GM12878 (cell line): ENCODE measurements around the gene NAV2. TPM values are rescaled to one million over a fixed set of nuclear protein-coding genes. Genes with fewer than 3 reads are reported as not detected.

Source experiments
- ATAC-seq: fragments of 200-7000 bp; cut with Tn5 transposase; 3 replicates; pipeline ENCODE4 v1.9.1; 2020; ENCODE audit warnings: mild to moderate bottlenecking, moderate library complexity
- BruUV-seq: library from RNA; stranded (reverse); fragments of 400-500 nt; replicated peaks from 2 replicates; lab custom pipeline; 2021; lab: Mats Ljungman, UMichigan
- CTCF ChIA-PET: fragments of 300-600 bp; sonication (Branson Sonifier 250); formaldehyde crosslinking; extraction: SDS; loops from one replicate; lab custom pipeline; 2021; ENCODE audit warnings: inconsistent platforms; lab: Yijun Ruan, JAX
- POLR2A ChIA-PET: fragments of 350-600 bp; formaldehyde crosslinking; extraction: SDS; loops from one replicate; lab custom pipeline; 2021; ENCODE audit warnings: inconsistent platforms; lab: Charles Lee
- RAD21 ChIA-PET: fragments of 300-600 bp; sonication (Branson Sonifier 250); formaldehyde crosslinking; loops from one replicate; lab custom pipeline; 2023; ENCODE audit warnings: antibody characterized with exemption; ENCODE audit not compliant: unreplicated experiment; lab: Charles Lee
- SMC1A ChIA-PET: fragments of 300-600 bp; sonication (Branson Sonifier 250); formaldehyde crosslinking; loops from one replicate; lab custom pipeline; 2023; ENCODE audit not compliant: unreplicated experiment, uncharacterized antibody; lab: Charles Lee
- DNase-seq: peaks from one replicate; pipeline ENCODE4 v3.0.0-alpha.2; 2011; ENCODE audit warnings: low read depth, low spot score
- FAIRE-seq: peaks from 3 replicates; lab custom pipeline; 2011; peaks lifted over from hg19 to GRCh38; lab: Jason Lieb, UNC
- H2AFZ ChIP-seq: 2 replicates; pipeline ENCODE4 v1.6.0; 2011; ENCODE audit warnings: low read depth, low read length, control low read depth; ENCODE audit not compliant: control insufficient read depth
- H3K27ac ChIP-seq: 2 replicates; pipeline ENCODE4 v1.5.1; 2011; ENCODE audit warnings: control low read depth; ENCODE audit not compliant: control insufficient read depth, insufficient read depth
- H3K27me3 ChIP-seq, 2 experiments: replicated peaks in 1 of 2; 2 replicates each; pipeline versions ENCODE4 v1.6.0 to v1.6.1; 2011; ENCODE audit warnings: low read length in 1 of 2; ENCODE audit not compliant: control insufficient read depth in 2 of 2, insufficient read depth in 2 of 2
- H3K36me3 ChIP-seq, 2 experiments: 2 replicates each; pipeline ENCODE4 v1.5.1; 2011; ENCODE audit warnings: low read length in 1 of 2; ENCODE audit not compliant: control insufficient read depth in 2 of 2, insufficient read depth in 2 of 2
- H3K4me1 ChIP-seq: 2 replicates; pipeline ENCODE4 v1.6.1; 2011; ENCODE audit warnings: mild to moderate bottlenecking, low read length, moderate library complexity, mixed read lengths; ENCODE audit not compliant: control insufficient read depth, insufficient read depth
- H3K4me2 ChIP-seq: 2 replicates; pipeline ENCODE4 v1.6.0; 2011; ENCODE audit warnings: control low read depth; ENCODE audit not compliant: control insufficient read depth, insufficient read depth
- H3K4me3 ChIP-seq: fragments of 200-600 bp; sonication (generic); 2 replicates; pipeline ENCODE4 v1.5.1; 2016
- H3K79me2 ChIP-seq: 2 replicates; pipeline ENCODE4 v1.6.0; 2011; ENCODE audit warnings: low read length; ENCODE audit not compliant: control insufficient read depth, insufficient read depth
- H3K9ac ChIP-seq: 2 replicates; pipeline ENCODE4 v1.8.0; 2011; ENCODE audit warnings: low read length, control low read depth, mixed read lengths; ENCODE audit not compliant: control insufficient read depth, insufficient read depth
- H3K9me3 ChIP-seq: replicated peaks from 3 replicates; pipeline ENCODE4 v1.5.1; 2011; ENCODE audit warnings: mild to moderate bottlenecking, low read length; ENCODE audit not compliant: control insufficient read depth, insufficient read depth
- H4K20me1 ChIP-seq: 2 replicates; pipeline ENCODE4 v1.6.0; 2011; ENCODE audit not compliant: control insufficient read depth, insufficient read depth
- CBFB ChIP-seq: IDR thresholded peaks from 2 replicates; pipeline ENCODE4 v1.6.1; 2016; ENCODE audit warnings: antibody characterized with exemption, low read depth
- CEBPZ ChIP-seq: fragments of 150-350 bp; IDR thresholded peaks from 2 replicates; pipeline ENCODE4 v1.6.1; 2016; ENCODE audit warnings: low read depth, low read length
- CREM ChIP-seq: IDR thresholded peaks from 2 replicates; pipeline ENCODE4 v1.6.1; 2014; ENCODE audit warnings: antibody characterized with exemption, low read depth
- EGR1 ChIP-seq, 2 experiments: IDR thresholded peaks; 1 replicate in 1 of 2; 2 replicates in 1 of 2; pipeline ENCODE4 v1.6.1; 2011 to 2012; ENCODE audit warnings: low read depth in 2 of 2, low read length in 2 of 2, borderline replicate concordance in 1 of 2, mild to moderate bottlenecking in 1 of 2, moderate library complexity in 1 of 2
- HDAC2 ChIP-seq: fragments of 200-600 bp; sonication (generic); IDR thresholded peaks from 2 replicates; pipeline ENCODE4 v1.6.1; 2017
- IRF5 ChIP-seq: fragments of 450-650 bp; IDR thresholded peaks from 2 replicates; pipeline ENCODE4 v1.6.1; 2017; ENCODE audit warnings: borderline replicate concordance
- KLF5 ChIP-seq: fragments of 450-650 bp; IDR thresholded peaks from 2 replicates; pipeline ENCODE4 v1.6.1; 2014; ENCODE audit warnings: mild to moderate bottlenecking; ENCODE audit not compliant: partially characterized antibody
- NBN ChIP-seq: fragments of 450-650 bp; IDR thresholded peaks from 2 replicates; pipeline ENCODE4 v1.6.1; 2016
- NFIC ChIP-seq: IDR thresholded peaks from 2 replicates; pipeline ENCODE4 v1.6.1; 2012; ENCODE audit warnings: low read depth, mild to moderate bottlenecking, inconsistent platforms, low read length, moderate library complexity
- NFYA ChIP-seq: IDR thresholded peaks from 2 replicates; pipeline ENCODE4 v1.6.1; 2011; ENCODE audit warnings: low read depth, mild to moderate bottlenecking, low read length, improper control_type of control experiment, borderline replicate concordance
- SPI1 ChIP-seq: IDR thresholded peaks from 2 replicates; pipeline ENCODE4 v1.6.1; 2011; ENCODE audit warnings: low read depth, mild to moderate bottlenecking, low read length, moderate library complexity, borderline replicate concordance; ENCODE audit not compliant: insufficient read depth
- TBL1XR1 ChIP-seq: IDR thresholded peaks from 2 replicates; pipeline ENCODE4 v1.6.1; 2012; ENCODE audit warnings: low read depth, low read length, improper control_type of control experiment
- YY1 ChIP-seq: IDR thresholded peaks from 2 replicates; pipeline ENCODE4 v1.6.1; 2011; ENCODE audit warnings: low read depth, mild to moderate bottlenecking, low read length
- ZNF24 ChIP-seq: fragments of 450-650 bp; IDR thresholded peaks from 2 replicates; pipeline ENCODE4 v1.6.1; 2017; ENCODE audit warnings: antibody characterized with exemption, mild to moderate bottlenecking
- ZNF274 ChIP-seq: IDR thresholded peaks from one replicate; pipeline ENCODE4 v1.8.0; 2011; ENCODE audit not compliant: insufficient read length, insufficient read depth
- WGBS: methylation state at CpG from one replicate; pipeline ENCODE4 v1.1.6; 2016; ENCODE audit warnings: low lambda C conversion rate; ENCODE audit not compliant: insufficient replicate concordance, insufficient coverage; ENCODE audit errors: missing lambda C conversion rate; 5-methylcytosine and 5-hydroxymethylcytosine counted together
- in situ Hi-C: fragments of 300-500 bp; cut with MboI; formaldehyde crosslinking; loops from 9 replicates; pipeline ENCODE4 v1.14.3; 2018; ENCODE audit warnings: mixed read lengths
- intact Hi-C: fragments of 100-400 bp; cut with micrococcal nuclease; formaldehyde crosslinking; loops from one replicate; pipeline ENCODE4 v1.14.2; 2022; ENCODE audit not compliant: unreplicated experiment
- polyA plus RNA-seq, 11 experiments: library from polyadenylated mRNA; depleted of rRNA in 4 of 11; unstranded in 6 of 11; stranded (reverse) in 5 of 11; fragments of >200 nt; fragmentation: Nextera tagmentation in 4 of 11; fragmentation: Illumina TruSeq in 1 of 11; extraction: Ambion mirVana in 4 of 11; extraction: Trizol in 1 of 11; gene quantifications; 1 replicate in 1 of 11; 2 replicates in 10 of 11; pipeline versions ENCODE4 v1.2.1 to v1.2.3, GENCODE V29; 2011 to 2016; ENCODE audit warnings: inconsistent platforms in 2 of 11, missing spikeins in 2 of 11, low read depth in 1 of 11
- total RNA-seq, 4 experiments: library from RNA; depleted of rRNA in 3 of 4; stranded (reverse); fragments of >200 nt in 3 of 4; fragmentation: Illumina TruSeq in 1 of 4; extraction: Trizol in 1 of 4; gene quantifications; 2 replicates each; pipeline versions ENCODE4 v1.2.1 to v1.2.3, GENCODE V29; 2013 to 2021
- TF ChIP-seq, protein P1 (sequence below): IDR thresholded peaks from 2 replicates; pipeline ENCODE4 v1.6.1; 2012; ENCODE audit warnings: low read depth, low read length, improper control_type of control experiment
- TF ChIP-seq, protein P2 (sequence below): fragments of 450-650 bp; IDR thresholded peaks from 2 replicates; pipeline ENCODE4 v1.6.1; 2016; ENCODE audit warnings: mild to moderate bottlenecking

NAV2 gene
- total and polyA plus RNA-seq, 10 of the 15 experiments (the other 5 are each of a cell fraction or from before 2014, with no cell fraction given): 0.35 to 6.1 (median 1.1) TPM

- in situ Hi-C loops (no loop called here), intact Hi-C loops (no loop called here)
- H2AFZ ChIP-seq: no peak overlapping the region
- no peak overlapping the region for H3K9ac ChIP-seq
- RAD21 ChIA-PET: interaction anchor here (1.1 kb wide), 1 partner anchor 87 kb away, joined by 3 read pairs; no protein-coding TSS in a partner anchor
- no peaks in the 10 kb centered on the region for H3K9me3 ChIP-seq
- WGBS: 43% methylated on average over 5 of the region's 6 CpGs
- H3K36me3 ChIP-seq: no peaks in the 10 kb centered on the region
- FAIRE-seq (no peak), DNase-seq (no peak), ATAC-seq (no peak)
- no peaks in the 10 kb centered on the region for H3K27me3 ChIP-seq
- H3K4me2 ChIP-seq: no peak overlapping the region
- H3K4me3 ChIP-seq: no peak overlapping the region
- POLR2A ChIA-PET: no interaction called here
- SMC1A ChIA-PET: interaction anchor here (0.9 to 1.2 kb wide), 2 partner anchors 59 to 67 kb away, joined by 3 read pairs; no protein-coding TSS in a partner anchor
- no peaks in the 10 kb centered on the region; the same call in 1 of the 2 replicates for H4K20me1 ChIP-seq
- H3K27ac ChIP-seq: no peak overlapping the region
- no TSS peak for BruUV-seq
- TF ChIP-seq NFYA (no peak), EGR1 (IDR thresholded peaks at IDR 0.05; ENCODE audit: borderline replicate concordance in 1 of 2, low read depth in 2 of 2, low read length in 2 of 2) (no peak), NFIC (no peak), TBL1XR1 (no peak), CBFB (no peak), NBN (no peak), ZNF24 (no peak), CREM (no peak), ZNF274 (no peak), HDAC2 (no peak), CEBPZ (no peak), IRF5 (no peak), SPI1 (no peak), KLF5 (no peak), YY1 (no peak)
- TF ChIP-seq, protein P1, sequence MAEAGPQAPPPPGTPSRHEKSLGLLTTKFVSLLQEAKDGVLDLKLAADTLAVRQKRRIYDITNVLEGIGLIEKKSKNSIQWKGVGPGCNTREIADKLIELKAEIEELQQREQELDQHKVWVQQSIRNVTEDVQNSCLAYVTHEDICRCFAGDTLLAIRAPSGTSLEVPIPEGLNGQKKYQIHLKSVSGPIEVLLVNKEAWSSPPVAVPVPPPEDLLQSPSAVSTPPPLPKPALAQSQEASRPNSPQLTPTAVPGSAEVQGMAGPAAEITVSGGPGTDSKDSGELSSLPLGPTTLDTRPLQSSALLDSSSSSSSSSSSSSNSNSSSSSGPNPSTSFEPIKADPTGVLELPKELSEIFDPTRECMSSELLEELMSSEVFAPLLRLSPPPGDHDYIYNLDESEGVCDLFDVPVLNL: no peak
- TF ChIP-seq, protein P2, sequence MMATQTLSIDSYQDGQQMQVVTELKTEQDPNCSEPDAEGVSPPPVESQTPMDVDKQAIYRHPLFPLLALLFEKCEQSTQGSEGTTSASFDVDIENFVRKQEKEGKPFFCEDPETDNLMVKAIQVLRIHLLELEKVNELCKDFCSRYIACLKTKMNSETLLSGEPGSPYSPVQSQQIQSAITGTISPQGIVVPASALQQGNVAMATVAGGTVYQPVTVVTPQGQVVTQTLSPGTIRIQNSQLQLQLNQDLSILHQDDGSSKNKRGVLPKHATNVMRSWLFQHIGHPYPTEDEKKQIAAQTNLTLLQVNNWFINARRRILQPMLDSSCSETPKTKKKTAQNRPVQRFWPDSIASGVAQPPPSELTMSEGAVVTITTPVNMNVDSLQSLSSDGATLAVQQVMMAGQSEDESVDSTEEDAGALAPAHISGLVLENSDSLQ: no peak
- TF ChIP-seq, all 136 proteins: peak for 0
- Histone ChIP-seq H3K4me1 (no peaks in the 10 kb centered on the region; the same call in 1 of the 2 replicates), H3K79me2 (no peaks in the 10 kb centered on the region)
- CTCF ChIA-PET: no interaction called here
These were observed 104.7 kb downstream of the NAV2 start for GRCh38 chr11:19817265-19817851.
